Frontal cortex (tissue), 4 donors: ENCODE results near the gene RBM28. TPM values are rescaled to one million over a fixed set of nuclear protein-coding genes. Genes with fewer than 3 reads are reported as not detected.
A peak's percentile ranks its signal among the peaks of the same experiment; 100 is the strongest.
"Not testable (repeated sequence)": the region's sequence is repeated elsewhere in the genome, so short reads cannot be mapped to it uniquely, and the experiment has no call there.

ENCODE experiments used
- DNase-seq, 2 donors: peaks; one replicate each; pipeline ENCODE4 v3.0.0; 2012; ENCODE audit warnings: low spot score in 2 of 2
- FAIRE-seq: peaks from 2 replicates; lab custom pipeline; 2012; peaks lifted over from hg19 to GRCh38; lab: Jason Lieb, UNC
- total RNA-seq: library from RNA; depleted of rRNA; stranded (reverse); fragments of >200 nt; gene quantifications from one replicate; pipeline ENCODE4 v1.2.3, GENCODE V29; 2014
- donor health status: control.
- donor health status: control.
- donor health status: control.

The RBM28 gene
- total RNA-seq, 1 donor from 2014 or later = 16.3 TPM

DNA sequence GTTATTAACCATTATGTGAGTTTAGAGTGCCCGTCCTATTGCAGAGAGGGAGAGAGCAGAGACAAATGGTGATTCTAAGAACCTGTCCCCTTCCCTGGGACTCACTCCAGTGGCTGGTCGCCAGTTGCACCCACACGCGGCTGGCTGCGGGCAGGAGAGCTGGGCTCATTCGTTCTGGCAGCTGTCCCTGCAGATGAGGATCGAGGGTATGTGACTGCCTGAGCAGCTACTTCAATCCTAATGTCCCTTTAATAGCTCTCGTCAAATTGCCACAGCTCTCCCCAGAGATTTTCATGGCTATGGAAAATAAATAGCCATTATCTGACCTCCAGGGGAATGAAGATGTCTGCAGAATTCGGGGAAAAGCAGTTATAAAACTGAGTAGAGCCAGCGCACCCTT, 41.6 kb downstream of the RBM28 start:
- DNase-seq (no peak), FAIRE-seq (no peak)

- no peak for DNase-seq
- FAIRE-seq = no peak
Observed at GRCh38 chr7:128299109-128299607, 44.5 kb downstream of the RBM28 start.

- DNase-seq, FAIRE-seq: not testable (repeated sequence)
Observed at GRCh38 chr7:128298004-128298403, 45.7 kb downstream of the RBM28 start.

- DNase-seq = no peak
Observed at GRCh38 chr7:128287556-128287955, 56.2 kb downstream of the RBM28 start.

GRCh38 chr7:128284102-128284501, 59.6 kb downstream of the RBM28 start:
- no peak for DNase-seq
- no peak for FAIRE-seq

More at GRCh38 chr7:128287556-128287955, 56.2 kb downstream of the RBM28 start:
- FAIRE-seq = no peak

GRCh38 chr7:128281605-128282380, 61.9 kb downstream of the RBM28 start:
- DNase-seq = no peak
- no peak for FAIRE-seq

DNA sequence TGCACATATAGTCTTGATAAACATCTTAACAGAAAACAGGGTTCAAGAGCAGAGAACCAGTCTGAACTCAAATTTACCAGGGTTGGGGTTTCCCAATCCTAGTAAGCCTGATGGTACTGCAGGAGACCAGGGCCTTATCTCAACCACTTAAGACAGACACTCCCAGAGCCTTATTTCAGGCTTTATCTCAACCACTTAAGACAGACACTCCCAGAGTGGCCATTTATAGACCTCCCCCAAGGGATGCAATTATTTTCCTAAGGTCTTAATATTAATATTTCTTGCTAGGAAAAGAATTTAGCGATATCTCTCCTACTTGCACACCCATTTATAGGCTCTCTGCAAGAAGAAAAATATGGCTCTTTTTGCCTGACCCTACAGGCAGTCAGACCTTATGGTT, 63.3 kb downstream of the RBM28 start:
- DNase-seq, FAIRE-seq: not testable (repeated sequence)

DNA sequence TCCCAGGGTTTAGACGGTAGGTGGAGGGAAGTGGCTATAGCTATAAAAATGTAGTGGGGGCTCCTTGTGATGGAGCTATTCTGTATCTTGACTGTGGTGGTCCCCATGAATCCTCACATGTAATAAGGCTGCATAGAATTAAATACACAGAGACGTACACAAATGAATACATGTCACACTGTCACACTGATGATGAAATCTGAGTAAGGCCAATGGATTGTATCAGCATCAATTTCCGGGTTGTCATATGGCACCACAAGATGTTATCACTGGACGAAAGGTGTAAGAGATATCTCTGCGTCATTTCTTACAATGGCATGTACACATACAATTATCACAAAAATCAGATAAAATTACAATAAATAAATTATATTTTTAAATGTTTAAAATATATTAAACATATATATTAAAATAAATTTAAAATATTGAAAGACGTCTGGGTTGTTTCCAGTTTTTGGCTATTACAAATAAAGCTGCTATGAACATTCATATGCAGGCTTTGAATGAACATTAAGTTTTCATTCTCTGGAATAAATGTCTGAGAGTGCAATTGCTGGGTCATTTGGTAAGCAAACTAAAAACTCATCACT, 64.5 kb downstream of the RBM28 start:
- FAIRE-seq (no peak), DNase-seq (no peak)

GRCh38 chr7:128278366-128278765, 65.3 kb downstream of the RBM28 start:
- DNase-seq (no peak), FAIRE-seq (no peak)

DNA sequence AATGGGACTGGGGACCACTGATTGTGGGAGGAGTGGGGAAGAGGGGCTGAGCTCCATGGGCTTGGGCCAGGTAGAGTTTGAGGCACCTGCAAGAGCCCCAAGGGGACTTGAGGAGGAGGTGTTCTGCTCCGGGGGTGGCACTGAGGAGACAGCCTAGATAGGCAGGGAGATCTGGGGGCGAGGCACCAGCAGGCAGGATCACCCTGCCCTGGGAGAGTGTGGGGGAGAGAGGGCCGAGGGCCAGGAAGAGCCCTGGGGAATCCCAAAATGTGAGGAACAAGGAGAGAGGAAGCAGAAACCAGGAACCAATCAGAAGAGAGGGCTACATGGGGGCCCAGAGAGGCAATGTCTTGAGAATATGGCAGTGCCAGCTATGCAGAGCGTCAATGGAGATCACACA, 68.0 kb downstream of the RBM28 start:
- DNase-seq (no peak), FAIRE-seq (no peak)

GRCh38 chr7:128274884-128275603, 68.7 kb downstream of the RBM28 start:
- FAIRE-seq (no peak), DNase-seq (no peak)

GRCh38 chr7:128274246-128274883, 69.3 kb downstream of the RBM28 start:
- DNase-seq (no peak), FAIRE-seq (no peak)

DNA sequence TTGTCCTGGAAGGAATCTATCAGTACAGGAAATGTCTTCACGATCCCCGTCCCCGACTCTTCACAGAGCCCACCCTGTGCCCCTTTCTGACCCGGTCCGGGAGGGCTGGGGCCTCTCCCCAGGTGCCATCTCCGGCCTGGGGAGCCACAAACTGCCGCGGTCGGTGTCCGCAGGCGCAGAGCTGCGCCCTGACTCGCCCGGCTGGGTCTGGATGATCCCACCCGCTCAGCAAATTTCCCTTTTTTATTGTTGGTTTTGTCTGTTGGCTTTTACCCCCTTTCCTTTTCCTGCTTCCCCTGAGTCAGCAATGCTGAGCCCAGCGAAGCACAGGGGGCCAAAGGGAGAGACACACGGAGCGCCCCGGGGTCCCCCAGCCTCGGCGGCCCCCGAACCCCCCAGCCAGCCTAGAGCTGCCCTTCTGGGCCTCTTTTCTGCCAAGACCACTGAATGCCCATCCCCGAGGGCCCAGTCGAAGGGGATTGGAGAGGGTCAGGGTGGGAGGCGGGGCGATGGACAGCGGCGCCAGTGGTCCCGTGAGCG, 71.7 kb downstream of the RBM28 start:
- DNase-seq (peak in 1 of 2 donors; percentile 36), FAIRE-seq (no peak)

DNA sequence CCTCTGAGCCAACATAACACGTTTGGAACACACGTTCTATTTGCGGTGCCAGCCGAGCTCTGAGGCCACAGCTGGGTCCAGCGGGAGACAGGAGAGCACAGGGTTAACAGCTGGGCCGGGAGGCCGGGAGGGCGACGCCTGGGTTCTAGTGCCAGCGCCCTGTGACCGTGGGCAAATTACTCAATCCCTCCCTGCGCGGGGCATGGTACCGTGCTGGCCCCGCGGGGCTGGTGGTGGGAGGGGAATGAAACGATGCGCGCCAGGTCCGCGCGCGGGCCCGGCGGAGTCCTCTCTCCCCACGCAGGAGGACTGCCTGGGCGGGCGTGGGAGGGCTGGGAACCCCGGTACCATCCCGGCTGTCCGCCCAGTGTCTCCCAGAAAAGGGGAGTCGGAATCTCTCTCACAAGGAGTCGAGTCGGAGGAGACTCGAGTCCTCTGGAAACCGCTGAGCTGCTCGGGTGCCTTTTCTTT, 72.2 kb downstream of the RBM28 start:
- DNase-seq (peak in 1 of 2 donors; percentile 46), FAIRE-seq (no peak)

DNA sequence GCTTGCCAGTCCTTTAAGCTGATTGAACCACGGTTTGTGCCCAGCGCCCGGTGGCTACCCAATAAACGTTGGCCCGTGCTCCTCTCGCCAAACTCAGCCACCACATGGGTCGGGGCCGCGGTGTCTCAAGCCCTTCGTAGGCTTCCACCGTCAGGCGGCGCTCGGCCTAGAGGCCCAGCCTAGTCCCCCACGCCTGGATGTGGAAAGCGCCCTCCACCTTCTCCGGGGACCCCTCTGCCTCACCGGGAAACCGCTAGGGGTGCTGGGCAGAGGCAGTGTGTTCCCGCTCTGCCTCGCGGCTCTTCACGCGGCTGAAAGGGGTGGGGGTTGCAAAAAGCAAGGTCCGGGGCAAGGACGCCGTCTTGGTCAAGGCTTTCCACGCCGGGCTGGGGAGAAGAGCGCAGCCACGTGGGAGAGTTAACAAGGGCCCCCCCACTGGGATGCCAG, 72.9 kb downstream of the RBM28 start:
- no peak for DNase-seq
- FAIRE-seq = no peak

DNA sequence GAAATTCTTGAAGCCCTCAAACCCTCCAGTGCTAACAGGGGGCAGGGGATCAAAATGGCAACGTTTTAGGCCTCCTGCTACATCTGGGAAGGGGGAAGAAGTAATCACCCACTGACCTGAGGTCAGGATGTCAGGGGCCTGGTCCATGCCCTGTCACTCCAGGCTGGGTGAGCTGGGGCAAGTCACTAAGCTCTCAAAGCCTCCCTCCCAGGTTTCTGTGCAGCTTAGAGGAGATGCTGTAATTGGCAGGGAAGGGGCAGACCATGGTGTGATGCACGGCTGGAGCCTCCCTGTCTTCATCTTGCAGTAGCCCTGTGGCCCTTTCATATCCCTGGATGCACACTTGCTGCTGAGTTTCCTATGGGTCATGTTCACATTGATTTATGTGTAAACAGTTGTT, 75.5 kb downstream of the RBM28 start:
- FAIRE-seq (no peak), DNase-seq (no peak)

DNA sequence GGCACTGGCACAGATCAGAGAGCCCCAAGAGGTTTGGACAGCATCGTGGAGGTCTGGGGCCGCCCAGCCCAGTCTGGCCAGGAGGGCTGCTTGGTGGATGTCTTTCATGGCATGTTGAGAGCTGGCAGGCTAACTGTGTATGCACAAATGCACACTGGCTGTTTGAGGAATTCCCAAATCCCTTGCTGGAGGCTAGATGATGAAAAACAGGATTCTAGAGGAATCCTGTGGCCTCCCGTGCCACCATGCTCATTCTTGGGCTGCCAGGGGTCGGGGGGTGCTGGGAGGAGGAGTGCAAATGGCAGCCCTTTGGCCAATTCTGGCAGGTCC, 76.1 kb downstream of the RBM28 start:
- no peak for FAIRE-seq
- no peak for DNase-seq

- DNase-seq (peak in 1 of 2 donors; percentile 32), FAIRE-seq (no peak)
Observed at GRCh38 chr7:128266883-128267594, 76.7 kb downstream of the RBM28 start.

DNA sequence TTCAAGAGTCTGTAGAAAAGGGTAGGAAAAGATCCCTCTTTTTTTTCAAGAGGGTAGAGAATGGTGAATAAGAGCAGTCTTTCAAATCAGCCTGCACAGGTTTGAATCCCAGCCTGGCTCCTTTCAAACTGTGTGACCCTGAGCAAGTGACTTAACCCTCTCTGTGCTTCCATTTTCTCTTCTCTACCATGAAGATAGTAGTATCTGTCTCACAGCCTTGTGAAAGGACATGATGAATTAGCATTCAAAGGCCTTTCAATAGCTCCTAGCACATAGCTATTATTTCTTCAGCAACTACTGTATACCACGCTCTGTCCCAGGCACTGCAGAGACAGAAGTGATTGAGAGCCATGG, 77.2 kb downstream of the RBM28 start:
- DNase-seq = no peak
- FAIRE-seq = no peak
